HepG2 (cell line): ENCODE results near the gene BHLHE23. TPM values are rescaled to one million over a fixed set of nuclear protein-coding genes. Genes with fewer than 3 reads are reported as not detected.
A peak's percentile ranks its signal among the peaks of the same experiment; 100 is the strongest.

Experiments
- ARNTL ChIP-seq: sonication (generic); formaldehyde crosslinking; IDR thresholded peaks from 2 replicates; pipeline ENCODE4 v1.4.0; 2020; ENCODE audit warnings: mild to moderate bottlenecking, missing genetic modification reagents
- ATRX ChIP-seq: sonication (generic); formaldehyde crosslinking; IDR thresholded peaks from 2 replicates; pipeline ENCODE4 v1.4.0; 2020; ENCODE audit warnings: missing genetic modification reagents, borderline replicate concordance
- CREB3 ChIP-seq: sonication (generic); formaldehyde crosslinking; IDR thresholded peaks from 2 replicates; pipeline ENCODE4 v1.5.0; 2020; ENCODE audit warnings: missing genetic modification reagents
- ETV5 ChIP-seq: IDR thresholded peaks from 2 replicates; pipeline ENCODE4 v1.6.1; 2018; ENCODE audit warnings: missing biosample characterization, missing genetic modification reagents, inconsistent platforms, borderline replicate concordance
- KLF15 ChIP-seq: sonication (generic); formaldehyde crosslinking; IDR thresholded peaks from 2 replicates; pipeline ENCODE4 v1.8.1; 2023; ENCODE audit warnings: borderline replicate concordance, mild to moderate bottlenecking, inconsistent platforms, missing genetic modification reagents, mixed read lengths
- MAFF ChIP-seq: IDR thresholded peaks from 2 replicates; pipeline ENCODE4 v1.6.1; 2011; ENCODE audit warnings: low read depth, low read length, improper control_type of control experiment
- MEF2D ChIP-seq: sonication (generic); formaldehyde crosslinking; IDR thresholded peaks from 2 replicates; pipeline ENCODE4 v1.5.1; 2020; ENCODE audit warnings: mild to moderate bottlenecking, missing genetic modification reagents
- NR2C2 ChIP-seq: sonication (generic); formaldehyde crosslinking; IDR thresholded peaks from 2 replicates; pipeline ENCODE4 v1.4.0; 2020; ENCODE audit warnings: missing genetic modification reagents, mild to moderate bottlenecking, moderate library complexity, borderline replicate concordance
- POLR2AphosphoS2 ChIP-seq: IDR thresholded peaks from 2 replicates; pipeline ENCODE4 v1.6.1; 2011; ENCODE audit warnings: low read depth, low read length, improper control_type of control experiment
- RFX1 ChIP-seq: fragments of 450-650 bp; IDR thresholded peaks from 2 replicates; pipeline ENCODE4 v1.6.1; 2017
- RXRB ChIP-seq: IDR thresholded peaks from 2 replicates; pipeline ENCODE4 v1.6.1; 2016; ENCODE audit warnings: borderline replicate concordance, missing genetic modification reagents, missing compliant biosample characterization
- SIX1 ChIP-seq: sonication (generic); formaldehyde crosslinking; IDR thresholded peaks from 2 replicates; pipeline ENCODE4 v1.4.0; 2020; ENCODE audit warnings: missing genetic modification reagents, borderline replicate concordance
- SP140L ChIP-seq: sonication (generic); formaldehyde crosslinking; IDR thresholded peaks from 2 replicates; pipeline ENCODE4 v1.4.0; 2020; ENCODE audit warnings: missing genetic modification reagents, borderline replicate concordance
- SP5 ChIP-seq: IDR thresholded peaks from 2 replicates; pipeline ENCODE4 v1.6.1; 2016; ENCODE audit warnings: low read depth, borderline replicate concordance
- SPEN ChIP-seq: sonication (generic); formaldehyde crosslinking; IDR thresholded peaks from 2 replicates; pipeline ENCODE4 v1.5.1; 2020; ENCODE audit warnings: low read depth, mild to moderate bottlenecking, missing genetic modification reagents
- SRSF1 ChIP-seq: fragments of 200-400 bp; formaldehyde crosslinking; optimal IDR thresholded peaks from 2 replicates; pipeline ENCODE3; 2017; ENCODE audit warnings: mild to moderate bottlenecking, low read depth, low read length, moderate library complexity
- TBL1XR1 ChIP-seq: fragments of 150-350 bp; IDR thresholded peaks from 2 replicates; pipeline ENCODE4 v1.6.1; 2014; ENCODE audit warnings: borderline replicate concordance, low read length; ENCODE audit not compliant: partially characterized antibody
- TEAD2 ChIP-seq: sonication (generic); formaldehyde crosslinking; IDR thresholded peaks from 2 replicates; pipeline ENCODE4 v1.9.0; 2021; ENCODE audit warnings: missing genetic modification reagents
- TERF1 ChIP-seq: sonication (generic); formaldehyde crosslinking; IDR thresholded peaks from 2 replicates; pipeline ENCODE4 v1.8.0; 2022; ENCODE audit warnings: mild to moderate bottlenecking, missing genetic modification reagents, moderate library complexity
- ZBTB1 ChIP-seq: sonication (generic); formaldehyde crosslinking; IDR thresholded peaks from 2 replicates; pipeline ENCODE4 v1.4.0; 2020; ENCODE audit warnings: missing genetic modification reagents, borderline replicate concordance
- ZNF136 ChIP-seq: sonication (generic); formaldehyde crosslinking; IDR thresholded peaks from 2 replicates; pipeline ENCODE4 v1.8.1; 2022; ENCODE audit warnings: low read depth, mild to moderate bottlenecking, moderate library complexity, missing genetic modification reagents
- ZNF546 ChIP-seq: sonication (generic); formaldehyde crosslinking; conservative IDR thresholded peaks from 2 replicates; pipeline ENCODE4 v1.8.1; 2023; ENCODE audit warnings: mild to moderate bottlenecking, missing genetic modification reagents
- ZNF550 ChIP-seq: sonication (generic); formaldehyde crosslinking; IDR thresholded peaks from 2 replicates; pipeline ENCODE4 v1.4.0; 2020; ENCODE audit warnings: mild to moderate bottlenecking, missing genetic modification reagents, borderline replicate concordance
- ZNF563 ChIP-seq: sonication (generic); formaldehyde crosslinking; IDR thresholded peaks from 2 replicates; pipeline ENCODE4 v1.8.0; 2022; ENCODE audit warnings: mild to moderate bottlenecking, moderate library complexity, missing genetic modification reagents
- ZNF570 ChIP-seq: sonication (generic); formaldehyde crosslinking; IDR thresholded peaks from 2 replicates; pipeline ENCODE4 v1.4.0; 2020; ENCODE audit warnings: mild to moderate bottlenecking, missing genetic modification reagents, borderline replicate concordance
- ZNF597 ChIP-seq: sonication (generic); formaldehyde crosslinking; IDR thresholded peaks from 2 replicates; pipeline ENCODE4 v1.5.0; 2020; ENCODE audit warnings: missing genetic modification reagents
- ZNF619 ChIP-seq: sonication (generic); formaldehyde crosslinking; IDR thresholded peaks from 2 replicates; pipeline ENCODE4 v1.4.0; 2020; ENCODE audit warnings: mild to moderate bottlenecking, missing genetic modification reagents
- ZNF674 ChIP-seq: sonication (generic); formaldehyde crosslinking; IDR thresholded peaks from 2 replicates; pipeline ENCODE4 v1.5.0; 2020; ENCODE audit warnings: low read depth, mild to moderate bottlenecking, missing genetic modification reagents
- polyA plus RNA-seq, 8 experiments: library from polyadenylated mRNA; depleted of rRNA in 3 of 8; stranded (reverse) in 7 of 8; unstranded in 1 of 8; fragments of >200 nt; fragmentation: Illumina TruSeq in 4 of 8; extraction: Trizol in 4 of 8; gene quantifications; 2 replicates each; pipeline versions ENCODE4 v1.2.1 to v1.2.3, GENCODE V29; 2011 to 2016; ENCODE audit warnings: low read depth in 4 of 8, missing spikeins in 1 of 8, mixed read lengths in 1 of 8; ENCODE audit not compliant: insufficient read depth in 1 of 8
- total RNA-seq, 5 experiments: library from RNA; depleted of rRNA; stranded (reverse); fragments of >200 nt; fragmentation: Illumina TruSeq; extraction: Trizol; gene quantifications; 2 replicates each; pipeline ENCODE4 v1.2.3, GENCODE V29; 2016; ENCODE audit warnings: low read depth in 1 of 5

BHLHE23 gene
- total and polyA plus RNA-seq, 2 of the 13 experiments (the other 11 are each of a cell fraction or from before 2014, with no cell fraction given): not detected

- TF ChIP-seq TEAD2 (CRISPR knock-in tag): no peak
- TF ChIP-seq NR2C2: peak; percentile 32; the same call in 1 of the 2 replicates
- no peak for TF ChIP-seq MAFF
- TF ChIP-seq SRSF1: no peak
- TF ChIP-seq ARNTL: no peak
- peak; percentile 31 for TF ChIP-seq TBL1XR1
- no peak for TF ChIP-seq CREB3 (CRISPR knock-in tag)
- TF ChIP-seq ZBTB1: no peak
- no peak for TF ChIP-seq SIX1
- no peak for TF ChIP-seq SP140L (CRISPR knock-in tag)
- TF ChIP-seq ZNF570 (CRISPR knock-in tag): no peak
- no peak for TF ChIP-seq ZNF597
- no peak; the same call in 1 of the 2 replicates for TF ChIP-seq POLR2AphosphoS2
- TF ChIP-seq TERF1 (CRISPR knock-in tag): no peak
- peak; percentile 87; the same call in 1 of the 2 replicates for TF ChIP-seq ZNF619 (CRISPR knock-in tag)
- TF ChIP-seq ZNF546: no peak
- no peak for TF ChIP-seq ZNF674 (CRISPR knock-in tag)
- TF ChIP-seq MEF2D (CRISPR knock-in tag): peak; percentile 28; the same call in 1 of the 2 replicates
- TF ChIP-seq SPEN (CRISPR knock-in tag): peak; percentile 96
- no peak for TF ChIP-seq ATRX (CRISPR knock-in tag)
- no peak for TF ChIP-seq RFX1
- TF ChIP-seq ZNF563 (CRISPR knock-in tag): peak; percentile 15; the same call in 1 of the 2 replicates
- TF ChIP-seq KLF15 (CRISPR knock-in tag): no peak
- 0 out of 2 replicates have a peak, but pooled peaks have one; percentile 65 for TF ChIP-seq ZNF550 (CRISPR knock-in tag)
- TF ChIP-seq RXRB (CRISPR knock-in tag): peak; percentile 51; the same call in 1 of the 2 replicates
- TF ChIP-seq ZNF136 (CRISPR knock-in tag): no peak
- TF ChIP-seq ETV5 (CRISPR knock-in tag): 0 out of 2 replicates have a peak, but pooled peaks have one; percentile 29
- no peak; the same call in 1 of the 2 replicates for TF ChIP-seq SP5 (CRISPR knock-in tag)
Observed at GRCh38 chr20:62971950-62972844, 34.6 kb downstream of the BHLHE23 start (continued).
